MM.1S (cell line): ENCODE measurements around the gene TFEC.
A peak's percentile ranks its signal among the peaks of the same experiment; 100 is the strongest.

Experiments used
- DNase-seq: peaks from one replicate; pipeline ENCODE4 v3.0.0-alpha.2; 2015
- H2AFZ ChIP-seq: fragments of 300-600 bp; sonication (generic); 2 replicates; pipeline ENCODE4 v1.6.0; 2016; ENCODE audit warnings: antibody characterized with exemption, low read length
- H3F3A ChIP-seq: fragments of 300-600 bp; sonication (generic); 2 replicates; pipeline ENCODE4 v1.6.1; 2016; ENCODE audit warnings: mild to moderate bottlenecking, antibody characterized with exemption, low read length, moderate library complexity, mixed read lengths; ENCODE audit not compliant: insufficient read depth
- H3K27ac ChIP-seq: fragments of 300-600 bp; sonication (generic); 2 replicates; pipeline ENCODE4 v1.5.1; 2016; ENCODE audit warnings: mild to moderate bottlenecking, low read length
- H3K27me3 ChIP-seq: fragments of 300-600 bp; sonication (generic); replicated peaks from 2 replicates; pipeline ENCODE4 v1.6.0; 2016; ENCODE audit warnings: low read length; ENCODE audit not compliant: insufficient read depth
- H3K36me3 ChIP-seq: fragments of 300-600 bp; sonication (generic); replicated peaks from 2 replicates; pipeline ENCODE4 v1.6.1; 2016; ENCODE audit warnings: mild to moderate bottlenecking, low read length, mixed read lengths; ENCODE audit not compliant: insufficient read depth
- H3K4me1 ChIP-seq: fragments of 300-600 bp; sonication (generic); 2 replicates; pipeline ENCODE4 v1.6.1; 2016; ENCODE audit warnings: low read length, mixed read lengths
- H3K4me2 ChIP-seq: fragments of 300-600 bp; sonication (generic); 2 replicates; pipeline ENCODE4 v1.6.0; 2016; ENCODE audit warnings: low read depth, low read length
- H3K4me3 ChIP-seq: fragments of 300-600 bp; sonication (generic); 2 replicates; pipeline ENCODE4 v1.5.1; 2016; ENCODE audit warnings: low read length, mixed read lengths
- H3K79me2 ChIP-seq: fragments of 300-600 bp; sonication (generic); 2 replicates; pipeline ENCODE4 v1.6.1; 2016; ENCODE audit warnings: mixed run types, low read length, mixed read lengths
- H3K9ac ChIP-seq: fragments of 300-600 bp; sonication (generic); 2 replicates; pipeline ENCODE4 v1.6.1; 2016; ENCODE audit warnings: low read length, mixed read lengths
- H3K9me2 ChIP-seq: fragments of 300-600 bp; sonication (generic); replicated peaks from 2 replicates; pipeline ENCODE4 v1.6.1; 2016; ENCODE audit warnings: mild to moderate bottlenecking, low read length, mixed read lengths; ENCODE audit not compliant: insufficient read depth
- H3K9me3 ChIP-seq: fragments of 300-600 bp; sonication (generic); replicated peaks from 2 replicates; pipeline ENCODE4 v1.6.1; 2016; ENCODE audit warnings: mild to moderate bottlenecking, low read length, mixed read lengths; ENCODE audit not compliant: insufficient read depth
- H4K20me1 ChIP-seq: fragments of 300-600 bp; sonication (generic); 2 replicates; pipeline ENCODE4 v1.6.1; 2016; ENCODE audit warnings: mild to moderate bottlenecking, low read length, moderate library complexity, mixed read lengths; ENCODE audit not compliant: insufficient read depth
- CTCF ChIP-seq: fragments of 300-600 bp; sonication (generic); IDR thresholded peaks from 2 replicates; pipeline ENCODE4 v1.5.1; 2016; ENCODE audit warnings: antibody characterized with exemption, low read length, mixed read lengths
- EZH2 ChIP-seq: fragments of 300-600 bp; sonication (generic); optimal IDR thresholded peaks from 2 replicates; pipeline ENCODE3; 2017; ENCODE audit warnings: low read depth, mild to moderate bottlenecking, antibody characterized with exemption, low read length, mixed read lengths
- EZH2phosphoT487 ChIP-seq: fragments of 300-600 bp; sonication (generic); IDR thresholded peaks from 2 replicates; pipeline ENCODE4 v1.6.1; 2018; ENCODE audit warnings: antibody characterized with exemption, low read length

TFEC gene

GRCh38 chr7:116030651-116031276, at the start of gene TFEC:
TFEC (minus strand) TSS chr7:116030763; CDS start chr7:115984441, 46,322 bp downstream.
- peak; percentile 29 for DNase-seq

GRCh38 chr7:116075351-116076145, 45.0 kb upstream of the TFEC start:
- no peak overlapping the region for H3K4me3 ChIP-seq
- H3K79me2 ChIP-seq, result no peaks in the 10 kb centered on the region
- no peaks in the 10 kb centered on the region for H4K20me1 ChIP-seq
- H3K4me1 ChIP-seq, result peaks cover 7% of the 10 kb centered on the region; the same call in 1 of the 2 replicates
- no peaks in the 10 kb centered on the region for H3K9me2 ChIP-seq
- no peak overlapping the region for H3K4me2 ChIP-seq
- TF ChIP-seq CTCF, result no peak
- no peak for TF ChIP-seq EZH2
- TF ChIP-seq EZH2phosphoT487, result no peak
- no peak overlapping the region for H3K9ac ChIP-seq
- H3K27me3 ChIP-seq, result no peaks in the 10 kb centered on the region
- H3K27ac ChIP-seq, result no peak overlapping the region
- no peak for DNase-seq
- no peaks in the 10 kb centered on the region for H3F3A ChIP-seq
- no peak overlapping the region for H2AFZ ChIP-seq
- H3K36me3 ChIP-seq, result no peaks in the 10 kb centered on the region
- no peaks in the 10 kb centered on the region for H3K9me3 ChIP-seq

More at GRCh38 chr7:116030651-116031276, at the start of gene TFEC:
- peaks cover 27% of the 10 kb centered on the region for H3K4me1 ChIP-seq
- peak within 1 kb of the TSS; percentile 2; the same call in 1 of the 2 replicates for H3K27ac ChIP-seq
- no peaks in the 10 kb centered on the region for H3K36me3 ChIP-seq
- no peak within 1 kb of the TSS for H3K9ac ChIP-seq
- no peaks in the 10 kb centered on the region for H4K20me1 ChIP-seq
- H3K9me3 ChIP-seq, result no peaks in the 10 kb centered on the region
- H2AFZ ChIP-seq, result peak within 1 kb of the TSS; percentile 20
- peak within 1 kb of the TSS; percentile 46 for H3K4me2 ChIP-seq
- 0 out of 2 replicates have a peak within 1 kb of the TSS, but pooled peaks have one; percentile 0 for H3K4me3 ChIP-seq
- no peak for TF ChIP-seq EZH2
- no peak for TF ChIP-seq EZH2phosphoT487
- TF ChIP-seq CTCF, result no peak
- H3F3A ChIP-seq, result peaks cover 11% of the 10 kb centered on the region
- H3K79me2 ChIP-seq, result no peaks in the 10 kb centered on the region
- H3K27me3 ChIP-seq, result no peaks in the 10 kb centered on the region
- H3K9me2 ChIP-seq, result no peaks in the 10 kb centered on the region

GRCh38 chr7:116071629-116072028, 41.1 kb upstream of the TFEC start:
- no peaks in the 10 kb centered on the region for H3K9me3 ChIP-seq
- H3K36me3 ChIP-seq, result no peaks in the 10 kb centered on the region
- TF ChIP-seq EZH2phosphoT487 (no peak), CTCF (no peak)
- H4K20me1 ChIP-seq, result no peaks in the 10 kb centered on the region
- H3K27me3 ChIP-seq, result no peaks in the 10 kb centered on the region
- no peaks in the 10 kb centered on the region for H3F3A ChIP-seq
- no peaks in the 10 kb centered on the region for H3K79me2 ChIP-seq
- no peak overlapping the region for H2AFZ ChIP-seq
- H3K27ac ChIP-seq, result no peak overlapping the region
- peaks cover 7% of the 10 kb centered on the region; the same call in 1 of the 2 replicates for H3K4me1 ChIP-seq
- no peak overlapping the region for H3K9ac ChIP-seq
- peak; percentile 22 for DNase-seq
- no peak overlapping the region for H3K4me3 ChIP-seq
- no peaks in the 10 kb centered on the region for H3K9me2 ChIP-seq
- H3K4me2 ChIP-seq, result peak overlapping the region; percentile 37
